Kidney (tissue), 14 donors: ENCODE results near the gene MAP3K2. TPM values are rescaled to one million over a fixed set of nuclear protein-coding genes. Genes with fewer than 3 reads are reported as not detected.
"Not testable (repeated sequence)": the region's sequence is repeated elsewhere in the genome, so short reads cannot be mapped to it uniquely, and the experiment has no call there.

Experiments used
- DNase-seq, 5 donors: peaks; one replicate each; pipeline ENCODE4 v3.0.0-alpha.2; 2013 to 2020
- FAIRE-seq: peaks from 2 replicates; lab custom pipeline; 2012; peaks lifted over from hg19 to GRCh38; lab: Jason Lieb, UNC
- H3K27ac ChIP-seq, 2 donors: one replicate each; pipeline ENCODE4 v1.7.0; 2013; ENCODE audit warnings: low read depth in 2 of 2, low read length in 2 of 2, inconsistent platforms in 1 of 2
- H3K27me3 ChIP-seq: one replicate; pipeline ENCODE4 v1.7.1; 2013; ENCODE audit warnings: low read length, inconsistent platforms; ENCODE audit not compliant: control insufficient read depth, insufficient read depth
- H3K36me3 ChIP-seq, 3 donors: one replicate each; pipeline versions ENCODE4 v1.7.0 to v1.7.1; 2013; ENCODE audit warnings: low read length in 3 of 3, control low read depth in 1 of 3, inconsistent platforms in 1 of 3; ENCODE audit not compliant: insufficient read depth in 3 of 3, control insufficient read depth in 2 of 3
- H3K4me1 ChIP-seq, 3 donors: one replicate each; pipeline versions ENCODE4 v1.7.0 to v1.7.1; 2013; ENCODE audit warnings: low read length in 3 of 3, inconsistent platforms in 1 of 3, low read depth in 1 of 3; ENCODE audit not compliant: control insufficient read depth in 2 of 3, insufficient read depth in 2 of 3
- H3K4me3 ChIP-seq, 3 donors: one replicate each; pipeline versions ENCODE4 v1.7.0 to v1.8.1; 2013; ENCODE audit warnings: low read length in 3 of 3, control low read depth in 1 of 3, inconsistent platforms in 1 of 3
- H3K9ac ChIP-seq, 3 donors: one replicate each; pipeline versions ENCODE4 v1.7.0 to v1.7.1; 2013; ENCODE audit warnings: low read length in 3 of 3, control low read depth in 1 of 3, inconsistent platforms in 1 of 3
- H3K9me3 ChIP-seq, 3 donors: one replicate each; pipeline versions ENCODE4 v1.7.0 to v1.7.1; 2013; ENCODE audit warnings: low read length in 3 of 3, control low read depth in 1 of 3, inconsistent platforms in 1 of 3; ENCODE audit not compliant: control insufficient read depth in 2 of 3, insufficient read depth in 1 of 3
- intact Hi-C: fragments of 100-400 bp; cut with DNase I; formaldehyde crosslinking; loops from one replicate; pipeline ENCODE4 v1.11.1; 2022
- polyA plus RNA-seq: library from polyadenylated mRNA; stranded (reverse); fragments of 350-450 nt; fragmentation: Illumina TruSeq; extraction: RNeasy Lipid Tissue Mini Kit (QIAGEN cat#74804); gene quantifications from one replicate; pipeline ENCODE4 v1.2.3, GENCODE V29; 2014; ENCODE audit warnings: low read depth, low replicate concordance; ENCODE audit not compliant: insufficient read depth
- total RNA-seq: library from RNA; stranded (reverse); fragmentation: NEBNext Ultra II Directional; extraction: Animal tissue kit (Norgen Biotek cat#: 25700); gene quantifications from one replicate; pipeline ENCODE4 v1.2.1, GENCODE V29; 2021
- TF ChIP-seq, protein P1 (sequence below): IDR thresholded peaks from 3 replicates; pipeline ENCODE4 v1.5.1; 2012; ENCODE audit warnings: mild to moderate bottlenecking, moderate library complexity, borderline replicate concordance; ENCODE audit not compliant: insufficient read depth; ENCODE audit errors: extremely low read depth
- donor health status: control.
- donor health status: control.
- donor health status: control.
- donor health status: control.
- donor health status: control.
- donor health status: DM: yes; HTN: yes; CAD: no.
- donor health status: Normal renal cell carcinoma (clear cell type).

The MAP3K2 gene
- total and polyA plus RNA-seq, 2 donors from 2014 or later = 4.9 to 65.3 TPM

GRCh38 chr2:127357591-127357990, 30.2 kb downstream of the MAP3K2 start:
- Histone ChIP-seq H3K4me1 (no peaks in the 10 kb centered on the region), H3K36me3 (no peaks in the 10 kb centered on the region), H3K9ac (no peak overlapping the region), H3K27me3 (no peaks in the 10 kb centered on the region), H3K27ac (no peak overlapping the region), H3K4me3 (no peak overlapping the region), H3K9me3 (no peaks in the 10 kb centered on the region)
- DNase-seq (no peak), FAIRE-seq (no peak)
- intact Hi-C loops = no loop called here
- TF ChIP-seq, protein P1, sequence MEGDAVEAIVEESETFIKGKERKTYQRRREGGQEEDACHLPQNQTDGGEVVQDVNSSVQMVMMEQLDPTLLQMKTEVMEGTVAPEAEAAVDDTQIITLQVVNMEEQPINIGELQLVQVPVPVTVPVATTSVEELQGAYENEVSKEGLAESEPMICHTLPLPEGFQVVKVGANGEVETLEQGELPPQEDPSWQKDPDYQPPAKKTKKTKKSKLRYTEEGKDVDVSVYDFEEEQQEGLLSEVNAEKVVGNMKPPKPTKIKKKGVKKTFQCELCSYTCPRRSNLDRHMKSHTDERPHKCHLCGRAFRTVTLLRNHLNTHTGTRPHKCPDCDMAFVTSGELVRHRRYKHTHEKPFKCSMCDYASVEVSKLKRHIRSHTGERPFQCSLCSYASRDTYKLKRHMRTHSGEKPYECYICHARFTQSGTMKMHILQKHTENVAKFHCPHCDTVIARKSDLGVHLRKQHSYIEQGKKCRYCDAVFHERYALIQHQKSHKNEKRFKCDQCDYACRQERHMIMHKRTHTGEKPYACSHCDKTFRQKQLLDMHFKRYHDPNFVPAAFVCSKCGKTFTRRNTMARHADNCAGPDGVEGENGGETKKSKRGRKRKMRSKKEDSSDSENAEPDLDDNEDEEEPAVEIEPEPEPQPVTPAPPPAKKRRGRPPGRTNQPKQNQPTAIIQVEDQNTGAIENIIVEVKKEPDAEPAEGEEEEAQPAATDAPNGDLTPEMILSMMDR = no peak

DNA sequence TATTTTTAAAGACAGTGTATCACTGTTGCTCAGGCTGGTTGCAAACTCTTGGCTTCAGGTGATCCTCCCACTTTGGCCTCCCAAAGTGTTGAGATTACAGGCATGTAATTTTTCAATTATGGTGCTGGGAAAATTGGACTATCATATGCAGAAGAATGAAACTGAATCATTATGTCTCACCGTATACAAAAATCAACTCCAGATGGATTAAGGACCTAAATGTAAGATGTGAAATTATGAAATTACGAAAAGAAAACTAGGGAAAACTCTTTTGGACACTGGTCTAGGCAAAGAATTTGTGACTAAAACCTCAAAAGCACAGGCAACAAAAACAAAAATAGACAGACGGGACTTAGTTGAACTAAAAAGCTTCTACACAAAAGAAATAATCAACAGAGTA, 31.2 kb downstream of the MAP3K2 start:
- FAIRE-seq (no peak), DNase-seq (no peak)
- TF ChIP-seq, protein P1 = no peak

DNA sequence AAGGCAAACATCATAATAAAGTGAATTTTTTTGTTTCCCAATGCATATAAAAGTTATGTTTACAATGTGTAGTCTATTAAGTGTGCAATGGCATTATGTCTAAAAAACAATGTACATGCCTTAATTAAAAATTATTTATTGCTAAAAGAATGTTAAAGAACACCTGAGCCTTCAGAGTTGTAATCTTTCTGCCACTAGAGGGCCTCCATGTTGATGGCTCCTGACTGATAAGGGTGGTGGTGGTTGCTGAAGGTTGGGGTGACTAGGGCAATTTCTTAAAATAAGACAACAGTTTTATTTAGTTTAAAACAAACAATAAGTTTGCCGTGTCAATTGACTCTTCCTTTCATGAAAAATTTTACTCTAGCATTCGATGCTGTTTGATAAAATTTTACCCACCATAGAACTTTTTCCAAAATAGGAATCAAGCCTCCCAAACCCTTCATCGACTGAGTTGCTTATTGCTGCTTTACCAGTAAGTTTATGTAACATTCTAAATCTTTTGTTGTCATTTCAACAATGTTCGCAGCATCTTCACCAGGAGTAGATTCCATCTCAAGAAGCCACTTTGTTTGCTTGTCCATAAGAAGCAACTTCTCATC, 32.3 kb downstream of the MAP3K2 start:
- Histone ChIP-seq H3K9ac (no peak overlapping the region), H3K27me3 (no peaks in the 10 kb centered on the region), H3K9me3 (no peaks in the 10 kb centered on the region), H3K4me3 (no peak overlapping the region), H3K4me1 (no peaks in the 10 kb centered on the region), H3K36me3 (no peaks in the 10 kb centered on the region), H3K27ac (no peak overlapping the region)
- DNase-seq (no peak), FAIRE-seq (no peak)
- TF ChIP-seq, protein P1 = peak; percentile 12
- intact Hi-C loops = no loop called here

More for the DNA sequence above, 31.2 kb downstream of the MAP3K2 start:
- Histone ChIP-seq H3K27me3 (no peaks in the 10 kb centered on the region), H3K4me3 (no peak overlapping the region), H3K9ac (no peak overlapping the region), H3K36me3 (no peaks in the 10 kb centered on the region), H3K4me1 (no peaks in the 10 kb centered on the region), H3K27ac (no peak overlapping the region), H3K9me3 (no peaks in the 10 kb centered on the region)
- intact Hi-C loops = no loop called here

DNA sequence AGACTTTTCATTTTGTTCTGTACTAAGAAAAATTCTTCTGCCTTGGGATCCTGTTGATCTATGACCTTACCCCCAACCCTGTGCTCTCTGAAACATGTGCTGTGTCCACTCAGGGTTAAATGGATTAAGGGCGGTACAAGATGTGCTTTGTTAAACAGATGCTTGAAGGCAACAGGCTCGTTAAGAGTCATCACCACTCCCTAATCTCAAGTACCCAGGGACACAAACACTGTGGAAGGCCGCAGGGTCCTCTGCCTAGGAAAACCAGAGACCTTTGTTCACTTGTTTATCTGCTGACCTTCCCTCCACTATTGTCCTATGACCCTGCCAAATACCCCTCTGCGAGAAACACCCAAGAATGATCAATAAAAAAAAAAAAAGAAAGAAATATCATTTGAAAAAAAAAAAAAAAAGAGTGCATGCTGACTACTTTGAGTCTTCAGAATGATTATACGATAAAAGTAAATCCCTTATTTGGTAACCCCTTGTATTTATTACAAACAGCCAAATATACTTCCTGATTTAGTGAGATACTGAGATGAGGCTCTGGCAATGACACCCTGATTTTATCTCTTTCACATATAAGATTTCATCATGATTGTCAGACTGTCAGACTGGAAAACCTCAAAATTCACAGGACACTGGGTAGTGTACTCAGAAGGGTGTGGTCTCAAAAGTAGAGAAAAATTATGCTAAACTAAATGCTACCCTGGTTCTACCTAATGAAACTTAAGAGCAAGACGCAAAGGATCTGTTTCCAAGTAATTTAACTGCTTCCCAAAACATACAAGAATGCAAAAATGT, 33.7 kb downstream of the MAP3K2 start:
- H3K4me1 ChIP-seq, H3K4me3 ChIP-seq, H3K9ac ChIP-seq, DNase-seq, H3K36me3 ChIP-seq, H3K27ac ChIP-seq, H3K27me3 ChIP-seq, intact Hi-C loops, H3K9me3 ChIP-seq, FAIRE-seq: not testable (repeated sequence)

DNA sequence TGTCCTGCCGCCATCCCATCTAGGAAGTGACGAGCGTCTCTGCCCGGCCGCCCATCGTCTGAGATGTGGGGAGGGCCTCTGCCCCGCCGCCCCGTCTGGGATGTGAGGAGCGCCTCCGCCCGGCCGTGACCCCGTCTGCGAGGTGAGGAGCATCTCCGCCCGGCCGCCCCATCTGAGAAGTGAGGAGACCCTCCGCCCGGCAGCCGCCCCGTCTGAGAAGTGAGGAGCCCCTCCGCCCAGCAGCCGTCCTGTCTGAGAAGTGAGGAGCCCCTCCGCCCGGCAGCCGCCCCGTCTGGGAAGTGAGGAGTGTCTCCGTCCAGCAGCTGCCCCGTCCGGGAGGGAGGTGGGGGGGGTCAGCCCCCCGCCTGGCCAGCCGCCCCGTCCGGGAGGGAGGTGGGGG, 34.6 kb downstream of the MAP3K2 start:
- not testable (repeated sequence) for DNase-seq, FAIRE-seq

More for the DNA sequence above, 34.6 kb downstream of the MAP3K2 start:
- H3K4me3 ChIP-seq, H3K9ac ChIP-seq, H3K36me3 ChIP-seq, H3K27me3 ChIP-seq, H3K9me3 ChIP-seq, intact Hi-C loops, H3K27ac ChIP-seq, H3K4me1 ChIP-seq: not testable (repeated sequence)
